Neutrophil (primary cell): ENCODE results near the gene PRSS50.
A peak's percentile ranks its signal among the peaks of the same experiment; 100 is the strongest.
"Not testable (repeated sequence)": the region's sequence is repeated elsewhere in the genome, so short reads cannot be mapped to it uniquely, and the experiment has no call there.

Source experiments
- H3K27ac ChIP-seq: fragments of 200-600 bp; sonication (generic); 2 replicates; pipeline ENCODE4 v1.5.1; 2016; ENCODE audit warnings: mild to moderate bottlenecking, moderate library complexity
- H3K27me3 ChIP-seq: fragments of 200-600 bp; sonication (generic); 2 replicates; pipeline ENCODE4 v1.6.0; 2016; ENCODE audit warnings: mild to moderate bottlenecking
- H3K36me3 ChIP-seq: fragments of 200-600 bp; sonication (generic); 2 replicates; pipeline ENCODE4 v1.5.1; 2017
- H3K4me1 ChIP-seq, 2 experiments: fragments of 200-600 bp in 1 of 2; sonication (generic) in 1 of 2; 1 replicate in 1 of 2; 2 replicates in 1 of 2; pipeline versions ENCODE4 v1.5.1 to v1.6.1; 2013 to 2016; ENCODE audit warnings: low read depth in 1 of 2, low read length in 1 of 2, mild to moderate bottlenecking in 1 of 2, moderate library complexity in 1 of 2; ENCODE audit not compliant: control insufficient read depth in 1 of 2, insufficient read depth in 1 of 2
- H3K4me3 ChIP-seq, 2 experiments: fragments of 200-600 bp in 1 of 2; sonication (generic) in 1 of 2; 1 replicate in 1 of 2; 2 replicates in 1 of 2; pipeline ENCODE4 v1.5.1; 2013 to 2016; ENCODE audit warnings: low read depth in 1 of 2, low read length in 1 of 2, mild to moderate bottlenecking in 1 of 2, moderate library complexity in 1 of 2
- H3K9me3 ChIP-seq: fragments of 200-600 bp; sonication (generic); 2 replicates; pipeline ENCODE4 v1.5.1; 2016
- TF ChIP-seq, protein P1 (sequence below): fragments of 200-600 bp; sonication (generic); IDR thresholded peaks from 2 replicates; pipeline ENCODE4 v1.5.1; 2016; ENCODE audit warnings: antibody characterized with exemption

The PRSS50 gene

GRCh38 chr3:46706771-46707582 is 10.7 kb downstream of the PRSS50 start:
- TF ChIP-seq, protein P1, sequence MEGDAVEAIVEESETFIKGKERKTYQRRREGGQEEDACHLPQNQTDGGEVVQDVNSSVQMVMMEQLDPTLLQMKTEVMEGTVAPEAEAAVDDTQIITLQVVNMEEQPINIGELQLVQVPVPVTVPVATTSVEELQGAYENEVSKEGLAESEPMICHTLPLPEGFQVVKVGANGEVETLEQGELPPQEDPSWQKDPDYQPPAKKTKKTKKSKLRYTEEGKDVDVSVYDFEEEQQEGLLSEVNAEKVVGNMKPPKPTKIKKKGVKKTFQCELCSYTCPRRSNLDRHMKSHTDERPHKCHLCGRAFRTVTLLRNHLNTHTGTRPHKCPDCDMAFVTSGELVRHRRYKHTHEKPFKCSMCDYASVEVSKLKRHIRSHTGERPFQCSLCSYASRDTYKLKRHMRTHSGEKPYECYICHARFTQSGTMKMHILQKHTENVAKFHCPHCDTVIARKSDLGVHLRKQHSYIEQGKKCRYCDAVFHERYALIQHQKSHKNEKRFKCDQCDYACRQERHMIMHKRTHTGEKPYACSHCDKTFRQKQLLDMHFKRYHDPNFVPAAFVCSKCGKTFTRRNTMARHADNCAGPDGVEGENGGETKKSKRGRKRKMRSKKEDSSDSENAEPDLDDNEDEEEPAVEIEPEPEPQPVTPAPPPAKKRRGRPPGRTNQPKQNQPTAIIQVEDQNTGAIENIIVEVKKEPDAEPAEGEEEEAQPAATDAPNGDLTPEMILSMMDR = no peak
- H3K36me3 ChIP-seq = no peaks in the 10 kb centered on the region
- no peaks in the 10 kb centered on the region for H3K9me3 ChIP-seq
- H3K27ac ChIP-seq = no peak overlapping the region
- H3K4me1 ChIP-seq = no peaks in the 10 kb centered on the region
- H3K4me3 ChIP-seq = no peak overlapping the region
- H3K27me3 ChIP-seq = peaks cover 23% of the 10 kb centered on the region

GRCh38 chr3:46705751-46706552 is 11.7 kb downstream of the PRSS50 start:
- H3K4me3 ChIP-seq = no peak overlapping the region
- peaks cover 0 to 5% of the 10 kb centered on the region in 2 experiments for H3K4me1 ChIP-seq
- no peak overlapping the region for H3K27ac ChIP-seq
- TF ChIP-seq, protein P1 = no peak
- H3K27me3 ChIP-seq = peaks cover 33% of the 10 kb centered on the region
- no peaks in the 10 kb centered on the region for H3K9me3 ChIP-seq
- H3K36me3 ChIP-seq = no peaks in the 10 kb centered on the region

- Histone ChIP-seq H3K4me1 (peaks cover 0 to 5% of the 10 kb centered on the region in 2 experiments), H3K27me3 (peaks cover 42% of the 10 kb centered on the region), H3K27ac (no peak overlapping the region), H3K4me3 (no peak overlapping the region), H3K9me3 (no peaks in the 10 kb centered on the region), H3K36me3 (no peaks in the 10 kb centered on the region)
- TF ChIP-seq, protein P1 = peak; percentile 77
Observed at GRCh38 chr3:46705022-46705530, 12.6 kb downstream of the PRSS50 start.

DNA sequence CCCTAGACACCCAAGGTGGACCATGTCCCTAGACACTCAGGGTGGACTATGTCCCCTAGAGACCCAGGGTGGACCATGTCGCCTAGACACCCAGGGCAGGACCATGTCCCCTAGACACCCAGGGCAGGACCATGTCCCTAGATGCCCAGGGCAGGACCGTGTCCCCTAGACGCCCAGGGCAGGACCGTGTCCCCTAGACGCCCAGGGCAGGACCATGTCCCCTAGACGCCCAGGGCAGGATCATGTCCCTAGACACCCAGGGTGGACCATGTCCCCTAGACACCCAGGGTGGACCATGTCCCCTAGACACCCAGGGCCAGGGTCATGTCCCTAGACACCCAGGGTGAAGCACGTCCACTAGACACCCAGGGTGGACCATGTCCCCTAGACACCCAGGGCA is 13.3 kb downstream of the PRSS50 start:
- H3K9me3 ChIP-seq, H3K27ac ChIP-seq, H3K36me3 ChIP-seq, H3K4me1 ChIP-seq, H3K4me3 ChIP-seq: not testable (repeated sequence)
- peaks cover 49% of the 10 kb centered on the region for H3K27me3 ChIP-seq

- H3K4me1 ChIP-seq = peaks cover 0 to 5% of the 10 kb centered on the region in 2 experiments
- no peaks in the 10 kb centered on the region for H3K36me3 ChIP-seq
- H3K27ac ChIP-seq = no peak overlapping the region
- TF ChIP-seq, protein P1 = no peak
- no peak overlapping the region for H3K4me3 ChIP-seq
- no peaks in the 10 kb centered on the region for H3K9me3 ChIP-seq
- peaks cover 53% of the 10 kb centered on the region for H3K27me3 ChIP-seq
Observed at GRCh38 chr3:46703013-46703520, 14.6 kb downstream of the PRSS50 start.
